Muscle of leg (tissue), 11 donors: ENCODE results near the gene CCDC148. TPM values are rescaled to one million over a fixed set of nuclear protein-coding genes. Genes with fewer than 3 reads are reported as not detected.
A peak's percentile ranks its signal among the peaks of the same experiment; 100 is the strongest.
"Not testable (repeated sequence)": the region's sequence is repeated elsewhere in the genome, so short reads cannot be mapped to it uniquely, and the experiment has no call there.

Source experiments
- DNase-seq: peaks from one replicate; pipeline ENCODE4 v3.0.0; 2013
- H3K27ac ChIP-seq: one replicate; pipeline ENCODE4 v1.5.1; 2013; ENCODE audit warnings: mild to moderate bottlenecking, low read length, control low read depth
- H3K27me3 ChIP-seq: one replicate; pipeline ENCODE4 v1.6.1; 2013; ENCODE audit warnings: low read length; ENCODE audit not compliant: control insufficient read depth, insufficient read depth
- H3K36me3 ChIP-seq: one replicate; pipeline ENCODE4 v1.6.1; 2013; ENCODE audit warnings: low read length; ENCODE audit not compliant: control insufficient read depth, insufficient read depth
- H3K4me1 ChIP-seq: one replicate; pipeline ENCODE4 v1.6.1; 2013; ENCODE audit warnings: low read length; ENCODE audit not compliant: control insufficient read depth, insufficient read depth
- H3K4me3 ChIP-seq: one replicate; pipeline ENCODE4 v1.5.1; 2013; ENCODE audit warnings: low read length, control low read depth
- H3K9me3 ChIP-seq: replicated peaks from 2 replicates; pipeline ENCODE4 v1.6.1; 2013; ENCODE audit warnings: low read depth, low read length; ENCODE audit not compliant: control insufficient read depth
- WGBS: methylation state at CpG from one replicate; pipeline ENCODE4 v1.1.5; 2013; ENCODE audit warnings: missing lambda C conversion rate; ENCODE audit not compliant: insufficient coverage; 5-methylcytosine and 5-hydroxymethylcytosine counted together
- polyA plus RNA-seq, 8 donors: library from polyadenylated mRNA; unstranded; fragments of 120-200 nt; gene quantifications; one replicate each; pipeline versions ENCODE4 v1.2.1 to v1.2.3, GENCODE V29; 2013; ENCODE audit warnings: inconsistent platforms in 1 of 8, low replicate concordance in 1 of 8; ENCODE audit not compliant: insufficient read length in 8 of 8, insufficient read depth in 1 of 8
- total RNA-seq: library from RNA; stranded (reverse); fragments of 120-200 nt; gene quantifications from one replicate; pipeline ENCODE4 v1.2.4, GENCODE V29; 2013

CCDC148 gene
- total and polyA plus RNA-seq, 9 donors = 0.24 to 1.2 (median 0.36) TPM

- Histone ChIP-seq H3K36me3 (no peaks in the 10 kb centered on the region), H3K4me3 (no peak overlapping the region), H3K4me1 (peaks cover 4% of the 10 kb centered on the region), H3K27ac (no peak overlapping the region), H3K9me3 (no peaks in the 10 kb centered on the region), H3K27me3 (no peaks in the 10 kb centered on the region)
- WGBS = 78% methylated on average over 4 of the region's 8 CpGs
- no peak for DNase-seq
Measured at GRCh38 chr2:158484892-158485556, 28.5 kb upstream of the CCDC148 start.

DNA sequence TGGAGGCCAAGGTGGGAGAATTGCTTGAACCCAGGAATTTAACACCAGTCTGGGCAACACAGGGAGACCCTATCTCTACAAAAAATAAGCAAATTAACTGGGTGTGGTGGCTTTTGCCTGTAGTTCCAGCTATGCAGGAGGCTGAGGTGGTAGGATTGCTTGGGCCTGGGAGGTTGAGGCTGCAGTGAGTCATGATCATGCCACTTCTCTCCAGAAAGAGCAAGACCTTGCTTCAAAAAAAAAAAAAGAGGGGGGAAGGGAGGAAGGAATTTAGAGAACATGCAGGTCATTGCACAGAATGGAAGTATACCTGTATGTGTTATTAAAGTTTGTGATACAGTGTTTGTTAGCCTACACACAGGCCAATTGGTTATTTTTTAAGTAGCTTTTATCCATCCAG is 26.0 kb upstream of the CCDC148 start:
- H3K27ac ChIP-seq = no peak overlapping the region
- no peaks in the 10 kb centered on the region for H3K9me3 ChIP-seq
- no peaks in the 10 kb centered on the region for H3K4me1 ChIP-seq
- no peak overlapping the region for H3K4me3 ChIP-seq
- H3K27me3 ChIP-seq = no peaks in the 10 kb centered on the region
- no peak for DNase-seq
- H3K36me3 ChIP-seq = no peaks in the 10 kb centered on the region

GRCh38 chr2:158481116-158481515 is 24.6 kb upstream of the CCDC148 start:
- H3K4me1 ChIP-seq = no peaks in the 10 kb centered on the region
- H3K9me3 ChIP-seq = no peaks in the 10 kb centered on the region
- no CpG with 5 or more reads among the region's 1 CpG for WGBS
- H3K27ac ChIP-seq = no peak overlapping the region
- H3K4me3 ChIP-seq = no peak overlapping the region
- H3K27me3 ChIP-seq = no peaks in the 10 kb centered on the region
- no peak for DNase-seq
- H3K36me3 ChIP-seq = no peaks in the 10 kb centered on the region

DNA sequence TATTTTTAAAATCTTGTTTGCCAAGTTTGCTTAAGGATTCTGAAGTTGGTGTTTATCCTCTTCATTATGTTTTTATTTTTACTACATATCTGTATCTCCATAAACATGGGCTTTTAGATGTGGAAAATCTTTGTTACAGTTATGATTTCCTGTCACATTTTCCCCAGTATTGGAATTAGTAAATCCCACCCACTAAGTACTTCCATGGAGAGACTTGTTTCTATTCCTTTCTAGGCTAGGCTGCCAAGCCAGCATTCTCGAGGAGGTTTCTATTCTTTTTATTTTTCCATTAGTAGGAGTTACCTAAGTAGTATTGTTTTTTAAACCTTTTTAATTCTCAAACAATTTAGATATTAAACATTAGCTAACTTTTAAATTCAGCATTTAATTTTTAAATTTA is 22.3 kb upstream of the CCDC148 start:
- Histone ChIP-seq H3K9me3 (no peaks in the 10 kb centered on the region), H3K27me3 (no peaks in the 10 kb centered on the region), H3K4me3 (no peak overlapping the region), H3K36me3 (no peaks in the 10 kb centered on the region), H3K4me1 (no peaks in the 10 kb centered on the region), H3K27ac (no peak overlapping the region)
- DNase-seq = peak; percentile 72
- WGBS = no CpG with 5 or more reads among the region's 1 CpG

DNA sequence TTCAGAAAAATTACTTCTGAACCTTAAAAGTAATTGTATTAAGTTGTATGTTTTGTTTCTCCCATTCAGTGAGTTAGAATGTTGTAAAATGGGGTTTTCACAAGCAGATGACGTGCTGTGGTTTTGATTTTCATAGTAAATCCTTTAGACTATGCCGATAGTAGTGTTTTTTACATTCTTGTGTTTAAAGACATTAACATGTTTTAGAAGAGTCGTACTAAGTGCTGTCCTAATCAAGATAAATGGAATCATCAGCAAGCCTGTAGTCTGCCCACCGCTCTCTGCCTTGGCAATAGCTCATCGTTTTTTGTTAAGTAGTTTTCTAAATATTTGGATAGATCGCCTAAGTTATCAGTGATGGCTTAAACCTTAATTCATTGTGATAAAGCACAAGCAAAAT is 21.7 kb upstream of the CCDC148 start:
- no peak for DNase-seq
- Histone ChIP-seq H3K4me1 (no peaks in the 10 kb centered on the region), H3K9me3 (no peaks in the 10 kb centered on the region), H3K36me3 (no peaks in the 10 kb centered on the region), H3K27me3 (no peaks in the 10 kb centered on the region), H3K27ac (no peak overlapping the region), H3K4me3 (no peak overlapping the region)
- 60% methylated on average over 1 of the region's 6 CpGs for WGBS

DNA sequence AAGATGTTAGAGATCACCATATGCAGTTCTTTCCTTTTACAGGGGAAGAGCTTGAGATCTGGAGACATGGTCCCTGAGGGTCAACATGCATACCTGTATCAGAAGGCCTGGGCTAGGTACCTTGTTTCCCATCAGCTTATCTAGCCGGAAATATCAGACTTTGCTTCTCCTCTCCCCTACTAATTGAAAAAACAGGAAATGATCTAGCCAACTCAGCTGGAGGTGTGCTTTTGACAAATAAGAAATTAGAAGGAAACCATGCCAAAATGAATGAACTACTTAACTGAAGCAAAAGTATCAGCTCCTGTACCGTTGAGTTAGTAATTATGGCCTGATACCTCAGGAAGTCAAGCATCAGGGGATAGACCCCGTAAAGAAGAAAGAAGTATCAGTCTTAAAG is 20.6 kb upstream of the CCDC148 start:
- DNase-seq = no peak
- WGBS = 83% methylated on average over 1 of the region's 3 CpGs
- Histone ChIP-seq H3K9me3 (no peaks in the 10 kb centered on the region), H3K27me3 (no peaks in the 10 kb centered on the region), H3K27ac (no peak overlapping the region), H3K36me3 (no peaks in the 10 kb centered on the region), H3K4me3 (no peak overlapping the region), H3K4me1 (no peaks in the 10 kb centered on the region)

- H3K27ac ChIP-seq, H3K27me3 ChIP-seq, H3K36me3 ChIP-seq, H3K9me3 ChIP-seq, H3K4me3 ChIP-seq, H3K4me1 ChIP-seq, DNase-seq: not testable (repeated sequence)
- WGBS = no CpG with 5 or more reads among the region's 3 CpGs
Measured at GRCh38 chr2:158474526-158475011, 18.0 kb upstream of the CCDC148 start.

DNA sequence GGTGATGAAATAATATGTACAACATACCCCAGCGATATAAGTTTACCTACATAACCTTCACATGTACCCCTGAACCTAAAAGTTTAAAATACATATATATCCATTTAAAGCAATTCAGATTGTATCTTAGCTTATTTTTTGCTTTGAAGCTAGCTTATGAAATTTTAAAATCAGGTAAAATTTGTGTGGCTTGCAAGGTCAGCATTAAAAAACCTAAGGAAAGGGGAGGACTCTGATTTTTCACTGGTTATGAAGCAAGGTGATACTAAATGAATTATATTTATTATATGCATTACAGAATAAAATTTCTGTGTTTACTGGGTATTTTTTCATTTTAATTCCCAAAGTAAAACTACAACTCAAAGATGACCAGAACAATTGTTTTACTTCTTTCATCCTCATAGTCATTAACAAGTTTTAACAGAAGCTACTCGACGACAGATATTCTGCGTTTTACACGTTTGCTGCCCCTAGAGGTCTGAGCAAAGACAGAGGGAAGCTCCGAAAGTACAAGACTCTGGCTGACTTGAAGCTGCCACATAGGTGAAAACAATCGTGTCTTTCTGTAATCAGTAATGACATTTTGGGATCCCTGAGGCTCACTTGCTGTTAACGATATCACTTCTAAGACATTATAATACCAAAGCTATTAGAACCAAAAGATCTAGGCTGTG is 17.3 kb upstream of the CCDC148 start:
- H3K9me3 ChIP-seq = no peaks in the 10 kb centered on the region
- H3K4me1 ChIP-seq = no peaks in the 10 kb centered on the region
- DNase-seq = no peak
- H3K4me3 ChIP-seq = no peak overlapping the region
- no peaks in the 10 kb centered on the region for H3K27me3 ChIP-seq
- H3K36me3 ChIP-seq = peaks cover 3% of the 10 kb centered on the region
- 76% methylated on average over 6 of the region's 8 CpGs for WGBS
- H3K27ac ChIP-seq = no peak overlapping the region

DNA sequence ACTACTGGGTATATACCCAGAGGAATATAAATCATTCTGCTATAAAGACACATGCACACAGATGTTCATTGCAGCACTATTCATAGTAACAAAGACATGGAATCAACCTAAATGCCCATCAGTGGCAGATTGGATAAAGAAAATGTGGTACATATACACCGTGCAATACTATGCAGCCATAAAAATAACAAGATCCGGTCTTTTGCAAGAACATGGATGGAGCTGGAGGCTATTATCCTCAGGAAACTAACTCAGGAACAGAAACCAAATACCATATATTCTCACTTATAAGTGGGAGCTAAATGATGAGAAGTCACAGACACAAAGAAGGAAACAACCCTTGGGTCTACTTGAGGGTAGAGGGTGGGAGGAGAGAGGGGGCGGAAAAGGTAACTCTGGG is 16.7 kb upstream of the CCDC148 start:
- H3K27ac ChIP-seq, H3K4me1 ChIP-seq, DNase-seq, H3K27me3 ChIP-seq, H3K9me3 ChIP-seq, H3K36me3 ChIP-seq, H3K4me3 ChIP-seq: not testable (repeated sequence)
- WGBS = no CpG with 5 or more reads among the region's 3 CpGs

- H3K36me3 ChIP-seq, H3K9me3 ChIP-seq, H3K27me3 ChIP-seq, DNase-seq, H3K4me1 ChIP-seq, H3K4me3 ChIP-seq, H3K27ac ChIP-seq: not testable (repeated sequence)
- WGBS = no CpG with 5 or more reads among the region's 3 CpGs
Measured at GRCh38 chr2:158472829-158473228, 16.3 kb upstream of the CCDC148 start.
